B cell (primary cell): ENCODE measurements around the gene HTR7. TPM values are rescaled to one million over a fixed set of nuclear protein-coding genes. Genes with fewer than 3 reads are reported as not detected.

Experiments used
- ATAC-seq: fragments of 200-7000 bp; cut with Tn5 transposase; one replicate; pipeline ENCODE4 v1.10.0; 2021; ENCODE audit warnings: low read depth, mild to moderate bottlenecking, moderate number of reproducible peaks, moderate library complexity
- CTCF ChIA-PET: fragments of 350-600 bp; sonication (Branson Sonifier 250); formaldehyde crosslinking; loops from one replicate; lab custom pipeline; 2021; ENCODE audit warnings: antibody characterized with exemption, inconsistent platforms; lab: Charles Lee
- POLR2A ChIA-PET: fragments of 350-600 bp; sonication (Branson Sonifier 250); formaldehyde crosslinking; loops from one replicate; lab custom pipeline; 2021; ENCODE audit warnings: antibody characterized with exemption; lab: Charles Lee
- DNase-seq: peaks from one replicate; pipeline ENCODE4 v3.0.0; 2013
- H2AFZ ChIP-seq: 2 replicates; pipeline ENCODE4 v1.6.1; 2012; ENCODE audit warnings: mild to moderate bottlenecking, low read depth, low read length; ENCODE audit not compliant: insufficient read depth, poor library complexity, severe bottlenecking
- H3K27ac ChIP-seq, 2 donors: 1 replicate in 1 of 2; 2 replicates in 1 of 2; pipeline ENCODE4 v1.5.1; 2012 to 2013; ENCODE audit warnings: low read length in 2 of 2, mild to moderate bottlenecking in 2 of 2, moderate library complexity in 1 of 2
- H3K27me3 ChIP-seq, 4 experiments: fragments of 200-600 bp in 1 of 4; sonication (generic) in 1 of 4; replicated peaks in 1 of 4; 1 replicate in 2 of 4; 2 replicates in 2 of 4; pipeline versions ENCODE4 v1.6.1 to v1.7.0; 2013 to 2016; ENCODE audit warnings: low read length in 3 of 4, mild to moderate bottlenecking in 2 of 4, mixed read lengths in 1 of 4, moderate library complexity in 1 of 4; ENCODE audit not compliant: insufficient read depth in 4 of 4, control insufficient read depth in 3 of 4; ENCODE audit errors: control extremely low read depth in 1 of 4
- H3K36me3 ChIP-seq, 2 experiments: replicated peaks in 1 of 2; 1 replicate in 1 of 2; 2 replicates in 1 of 2; pipeline versions ENCODE4 v1.6.1 to v1.7.1; 2013; ENCODE audit warnings: low read length in 1 of 2; ENCODE audit not compliant: insufficient read depth in 2 of 2, control insufficient read depth in 1 of 2; ENCODE audit errors: control extremely low read depth in 1 of 2, extremely low read depth in 1 of 2
- H3K4me1 ChIP-seq, 2 donors: fragments of 200-600 bp in 1 of 2; sonication (generic) in 1 of 2; 1 replicate in 1 of 2; 2 replicates in 1 of 2; pipeline versions ENCODE4 v1.5.1 to v1.6.1; 2013 to 2017; ENCODE audit warnings: low read length in 2 of 2; ENCODE audit not compliant: control insufficient read depth in 2 of 2, insufficient read depth in 2 of 2
- H3K4me2 ChIP-seq: replicated peaks from 2 replicates; pipeline ENCODE3; 2012; ENCODE audit warnings: mild to moderate bottlenecking, low read depth, low read length; ENCODE audit not compliant: poor library complexity, severe bottlenecking
- H3K4me3 ChIP-seq, 5 experiments: fragments of 200-600 bp in 1 of 5; sonication (generic) in 1 of 5; 1 replicate in 3 of 5; 2 replicates in 2 of 5; pipeline versions ENCODE4 v1.5.1 to v1.7.0; 2011 to 2016; ENCODE audit warnings: low read length in 4 of 5, mild to moderate bottlenecking in 4 of 5, low read depth in 2 of 5, control low read depth in 1 of 5, moderate library complexity in 1 of 5; ENCODE audit not compliant: insufficient read depth in 1 of 5; ENCODE audit errors: control extremely low read depth in 1 of 5, extremely low read depth in 1 of 5
- H3K79me2 ChIP-seq: fragments of 200-600 bp; sonication (generic); one replicate; pipeline ENCODE4 v1.6.0; 2016; ENCODE audit warnings: low read length; ENCODE audit not compliant: control insufficient read depth, insufficient read depth
- H3K9ac ChIP-seq: fragments of 200-600 bp; sonication (generic); 2 replicates; pipeline ENCODE4 v1.6.1; 2017; ENCODE audit warnings: mild to moderate bottlenecking, low read length, moderate library complexity
- H3K9me3 ChIP-seq, 3 donors: one replicate each; pipeline versions ENCODE4 v1.6.1 to v1.7.1; 2013; ENCODE audit warnings: low read length in 2 of 3; ENCODE audit not compliant: control insufficient read depth in 2 of 3, insufficient read depth in 1 of 3; ENCODE audit errors: control extremely low read depth in 1 of 3
- H4K20me1 ChIP-seq: 2 replicates; pipeline ENCODE4 v1.6.0; 2012; ENCODE audit warnings: mild to moderate bottlenecking, low read length; ENCODE audit not compliant: insufficient read depth, control insufficient read depth, poor library complexity, severe bottlenecking
- H3K27ac Mint-ChIP-seq: one replicate; pipeline ENCODE4 v1.8.0; 2021; ENCODE audit warnings: mixed read lengths
- H3K27me3 Mint-ChIP-seq: one replicate; pipeline ENCODE4 v1.8.0; 2021; ENCODE audit warnings: mixed read lengths
- H3K4me1 Mint-ChIP-seq: one replicate; pipeline ENCODE4 v1.8.0; 2021; ENCODE audit warnings: mixed read lengths
- H3K4me3 Mint-ChIP-seq: one replicate; pipeline ENCODE4 v1.8.0; 2021; ENCODE audit warnings: mixed read lengths
- H3K9me3 Mint-ChIP-seq: one replicate; pipeline ENCODE4 v1.8.0; 2022; ENCODE audit warnings: mixed read lengths; ENCODE audit not compliant: insufficient read depth
- EZH2 ChIP-seq: IDR thresholded peaks from 2 replicates; pipeline ENCODE4 v1.6.1; 2012; ENCODE audit warnings: borderline replicate concordance, low read depth, mild to moderate bottlenecking, moderate library complexity, low read length; ENCODE audit not compliant: insufficient read depth, poor library complexity, severe bottlenecking
- WGBS: methylation state at CpG from one replicate; pipeline ENCODE4 v1.1.5; 2013; ENCODE audit warnings: missing lambda C conversion rate; ENCODE audit not compliant: insufficient coverage; 5-methylcytosine and 5-hydroxymethylcytosine counted together
- intact Hi-C: fragments of 100-400 bp; cut with micrococcal nuclease; formaldehyde crosslinking; loops from one replicate; pipeline ENCODE4 v1.10.0; 2022
- polyA plus RNA-seq: library from polyadenylated mRNA; depleted of rRNA; stranded (reverse); fragments of >200 nt; gene quantifications from 2 replicates; pipeline ENCODE4 v1.2.3, GENCODE V29; 2012
- total RNA-seq, 2 donors: library from RNA; stranded (reverse); fragments of 120-200 nt in 1 of 2; gene quantifications; 1 replicate in 1 of 2; 2 replicates in 1 of 2; pipeline versions ENCODE4 v1.2.3 to v1.2.4, GENCODE V29; 2013 to 2022
- TF ChIP-seq, protein P1 (sequence below): fragments of 200-600 bp; IDR thresholded peaks from one replicate; pipeline ENCODE4 v1.8.0; 2022; ENCODE audit warnings: antibody characterized with exemption, mild to moderate bottlenecking

Gene HTR7
- total and polyA plus RNA-seq, 2 donors (not counting 1 experiment from before 2014, with no cell fraction given) = 0.03 TPM; not detected in 1

DNA sequence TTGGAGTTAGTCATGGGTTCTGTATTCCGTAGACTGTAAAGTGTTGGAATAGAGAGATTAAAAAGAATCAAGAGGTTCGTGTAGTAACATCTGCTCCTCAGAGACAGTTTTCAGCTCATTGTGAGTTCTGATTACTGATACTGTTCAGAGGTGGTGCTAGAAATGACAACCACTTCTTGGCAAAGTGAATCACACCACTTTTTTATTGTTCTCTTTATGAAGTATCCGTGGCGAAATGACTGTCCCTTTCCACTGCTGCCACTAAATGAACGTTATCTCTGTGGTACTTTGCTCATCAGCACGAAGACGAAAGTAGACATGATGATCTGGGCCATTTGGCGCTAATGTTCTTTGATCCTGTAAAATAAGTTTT, 14.8 kb upstream of the HTR7 start:
- POLR2A ChIA-PET = no interaction called here
- 33% methylated on average over 5 of the region's 8 CpGs for WGBS
- intact Hi-C loops = loop anchor here (5.0 to 10.0 kb wide), 5 partner anchors 540 to 1230 kb away; partner anchors contain the start of gene HECTD2
- Histone ChIP-seq H3K4me1 (peaks cover 16 to 18% of the 10 kb centered on the region in 2 donors), H3K9ac (peak overlapping the region; percentile 85), H3K27ac (peak overlapping the region in 1 of 2 donors; percentile 62), H2AFZ (peak overlapping the region; percentile 90), H4K20me1 (no peaks in the 10 kb centered on the region), H3K4me2 (peak overlapping the region; percentile 81), H3K36me3 (peaks cover 4 to 21% of the 10 kb centered on the region in 2 experiments), H3K9me3 (peaks cover 0 to 4% (median 1%) of the 10 kb centered on the region in 3 donors), H3K4me3 (peak overlapping the region; percentile 3 to 96 (median 90)), H3K27me3 (peaks cover 0 to 9% (median 3%) of the 10 kb centered on the region in 4 experiments), H3K79me2 (peaks cover 28% of the 10 kb centered on the region)
- no peak for DNase-seq
- H3K4me1 Mint-ChIP-seq = peaks cover 32% of the 10 kb centered on the region
- peak overlapping the region; percentile 84 for H3K27ac Mint-ChIP-seq
- H3K9me3 Mint-ChIP-seq = peaks cover 3% of the 10 kb centered on the region
- H3K4me3 Mint-ChIP-seq = peak overlapping the region; percentile 92
- peaks cover 22% of the 10 kb centered on the region for H3K27me3 Mint-ChIP-seq
- no peak for TF ChIP-seq EZH2
- TF ChIP-seq, protein P1, sequence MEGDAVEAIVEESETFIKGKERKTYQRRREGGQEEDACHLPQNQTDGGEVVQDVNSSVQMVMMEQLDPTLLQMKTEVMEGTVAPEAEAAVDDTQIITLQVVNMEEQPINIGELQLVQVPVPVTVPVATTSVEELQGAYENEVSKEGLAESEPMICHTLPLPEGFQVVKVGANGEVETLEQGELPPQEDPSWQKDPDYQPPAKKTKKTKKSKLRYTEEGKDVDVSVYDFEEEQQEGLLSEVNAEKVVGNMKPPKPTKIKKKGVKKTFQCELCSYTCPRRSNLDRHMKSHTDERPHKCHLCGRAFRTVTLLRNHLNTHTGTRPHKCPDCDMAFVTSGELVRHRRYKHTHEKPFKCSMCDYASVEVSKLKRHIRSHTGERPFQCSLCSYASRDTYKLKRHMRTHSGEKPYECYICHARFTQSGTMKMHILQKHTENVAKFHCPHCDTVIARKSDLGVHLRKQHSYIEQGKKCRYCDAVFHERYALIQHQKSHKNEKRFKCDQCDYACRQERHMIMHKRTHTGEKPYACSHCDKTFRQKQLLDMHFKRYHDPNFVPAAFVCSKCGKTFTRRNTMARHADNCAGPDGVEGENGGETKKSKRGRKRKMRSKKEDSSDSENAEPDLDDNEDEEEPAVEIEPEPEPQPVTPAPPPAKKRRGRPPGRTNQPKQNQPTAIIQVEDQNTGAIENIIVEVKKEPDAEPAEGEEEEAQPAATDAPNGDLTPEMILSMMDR = no peak
- CTCF ChIA-PET = interaction anchor here (0.7 to 3.1 kb wide), 3 partner anchors 16 to 127 kb away, joined by 3 to 24 read pairs (median 3); partner anchors contain the start of gene HTR7
- no peak for ATAC-seq
